B cell (primary cell): ENCODE results near the gene SYNC. TPM values are rescaled to one million over a fixed set of nuclear protein-coding genes. Genes with fewer than 3 reads are reported as not detected.

Source experiments
- ATAC-seq: fragments of 200-7000 bp; cut with Tn5 transposase; one replicate; pipeline ENCODE4 v1.10.0; 2021; ENCODE audit warnings: low read depth, mild to moderate bottlenecking, moderate number of reproducible peaks, moderate library complexity
- CTCF ChIA-PET: fragments of 350-600 bp; sonication (Branson Sonifier 250); formaldehyde crosslinking; loops from one replicate; lab custom pipeline; 2021; ENCODE audit warnings: antibody characterized with exemption, inconsistent platforms; lab: Charles Lee
- POLR2A ChIA-PET: fragments of 350-600 bp; sonication (Branson Sonifier 250); formaldehyde crosslinking; loops from one replicate; lab custom pipeline; 2021; ENCODE audit warnings: antibody characterized with exemption; lab: Charles Lee
- DNase-seq: peaks from one replicate; pipeline ENCODE4 v3.0.0; 2013
- H2AFZ ChIP-seq: 2 replicates; pipeline ENCODE4 v1.6.1; 2012; ENCODE audit warnings: mild to moderate bottlenecking, low read depth, low read length; ENCODE audit not compliant: insufficient read depth, poor library complexity, severe bottlenecking
- H3K27ac ChIP-seq, 2 donors: 1 replicate in 1 of 2; 2 replicates in 1 of 2; pipeline ENCODE4 v1.5.1; 2012 to 2013; ENCODE audit warnings: low read length in 2 of 2, mild to moderate bottlenecking in 2 of 2, moderate library complexity in 1 of 2
- H3K27me3 ChIP-seq, 4 experiments: fragments of 200-600 bp in 1 of 4; sonication (generic) in 1 of 4; replicated peaks in 1 of 4; 1 replicate in 2 of 4; 2 replicates in 2 of 4; pipeline versions ENCODE4 v1.6.1 to v1.7.0; 2013 to 2016; ENCODE audit warnings: low read length in 3 of 4, mild to moderate bottlenecking in 2 of 4, mixed read lengths in 1 of 4, moderate library complexity in 1 of 4; ENCODE audit not compliant: insufficient read depth in 4 of 4, control insufficient read depth in 3 of 4; ENCODE audit errors: control extremely low read depth in 1 of 4
- H3K36me3 ChIP-seq, 2 experiments: replicated peaks in 1 of 2; 1 replicate in 1 of 2; 2 replicates in 1 of 2; pipeline versions ENCODE4 v1.6.1 to v1.7.1; 2013; ENCODE audit warnings: low read length in 1 of 2; ENCODE audit not compliant: insufficient read depth in 2 of 2, control insufficient read depth in 1 of 2; ENCODE audit errors: control extremely low read depth in 1 of 2, extremely low read depth in 1 of 2
- H3K4me1 ChIP-seq, 2 donors: fragments of 200-600 bp in 1 of 2; sonication (generic) in 1 of 2; 1 replicate in 1 of 2; 2 replicates in 1 of 2; pipeline versions ENCODE4 v1.5.1 to v1.6.1; 2013 to 2017; ENCODE audit warnings: low read length in 2 of 2; ENCODE audit not compliant: control insufficient read depth in 2 of 2, insufficient read depth in 2 of 2
- H3K4me2 ChIP-seq: replicated peaks from 2 replicates; pipeline ENCODE3; 2012; ENCODE audit warnings: mild to moderate bottlenecking, low read depth, low read length; ENCODE audit not compliant: poor library complexity, severe bottlenecking
- H3K4me3 ChIP-seq, 5 experiments: fragments of 200-600 bp in 1 of 5; sonication (generic) in 1 of 5; 1 replicate in 3 of 5; 2 replicates in 2 of 5; pipeline versions ENCODE4 v1.5.1 to v1.7.0; 2011 to 2016; ENCODE audit warnings: low read length in 4 of 5, mild to moderate bottlenecking in 4 of 5, low read depth in 2 of 5, control low read depth in 1 of 5, moderate library complexity in 1 of 5; ENCODE audit not compliant: insufficient read depth in 1 of 5; ENCODE audit errors: control extremely low read depth in 1 of 5, extremely low read depth in 1 of 5
- H3K79me2 ChIP-seq: fragments of 200-600 bp; sonication (generic); one replicate; pipeline ENCODE4 v1.6.0; 2016; ENCODE audit warnings: low read length; ENCODE audit not compliant: control insufficient read depth, insufficient read depth
- H3K9ac ChIP-seq: fragments of 200-600 bp; sonication (generic); 2 replicates; pipeline ENCODE4 v1.6.1; 2017; ENCODE audit warnings: mild to moderate bottlenecking, low read length, moderate library complexity
- H3K9me3 ChIP-seq, 3 donors: one replicate each; pipeline versions ENCODE4 v1.6.1 to v1.7.1; 2013; ENCODE audit warnings: low read length in 2 of 3; ENCODE audit not compliant: control insufficient read depth in 2 of 3, insufficient read depth in 1 of 3; ENCODE audit errors: control extremely low read depth in 1 of 3
- H4K20me1 ChIP-seq: 2 replicates; pipeline ENCODE4 v1.6.0; 2012; ENCODE audit warnings: mild to moderate bottlenecking, low read length; ENCODE audit not compliant: insufficient read depth, control insufficient read depth, poor library complexity, severe bottlenecking
- H3K27ac Mint-ChIP-seq: one replicate; pipeline ENCODE4 v1.8.0; 2021; ENCODE audit warnings: mixed read lengths
- H3K27me3 Mint-ChIP-seq: one replicate; pipeline ENCODE4 v1.8.0; 2021; ENCODE audit warnings: mixed read lengths
- H3K4me1 Mint-ChIP-seq: one replicate; pipeline ENCODE4 v1.8.0; 2021; ENCODE audit warnings: mixed read lengths
- H3K4me3 Mint-ChIP-seq: one replicate; pipeline ENCODE4 v1.8.0; 2021; ENCODE audit warnings: mixed read lengths
- H3K9me3 Mint-ChIP-seq: one replicate; pipeline ENCODE4 v1.8.0; 2022; ENCODE audit warnings: mixed read lengths; ENCODE audit not compliant: insufficient read depth
- CTCF ChIP-seq: fragments of 200-600 bp; IDR thresholded peaks from one replicate; pipeline ENCODE4 v1.8.0; 2022; ENCODE audit warnings: antibody characterized with exemption, mild to moderate bottlenecking
- EZH2 ChIP-seq: IDR thresholded peaks from 2 replicates; pipeline ENCODE4 v1.6.1; 2012; ENCODE audit warnings: borderline replicate concordance, low read depth, mild to moderate bottlenecking, moderate library complexity, low read length; ENCODE audit not compliant: insufficient read depth, poor library complexity, severe bottlenecking
- whole genome bisulfite sequencing: methylation state at CpG from one replicate; pipeline ENCODE4 v1.1.5; 2013; ENCODE audit warnings: missing lambda C conversion rate; ENCODE audit not compliant: insufficient coverage; 5-methylcytosine and 5-hydroxymethylcytosine counted together
- intact Hi-C: fragments of 100-400 bp; cut with micrococcal nuclease; formaldehyde crosslinking; loops from one replicate; pipeline ENCODE4 v1.10.0; 2022
- polyA plus RNA-seq: library from polyadenylated mRNA; depleted of rRNA; stranded (reverse); fragments of >200 nt; gene quantifications from 2 replicates; pipeline ENCODE4 v1.2.3, GENCODE V29; 2012
- total RNA-seq, 2 donors: library from RNA; stranded (reverse); fragments of 120-200 nt in 1 of 2; gene quantifications; 1 replicate in 1 of 2; 2 replicates in 1 of 2; pipeline versions ENCODE4 v1.2.3 to v1.2.4, GENCODE V29; 2013 to 2022

Gene SYNC
- total and polyA plus RNA-seq, 2 donors (not counting 1 experiment from before 2014, with no cell fraction given): not detected

- H3K4me1 ChIP-seq: peaks cover 0 to 6% of the 10 kb centered on the region in 2 donors
- TF ChIP-seq EZH2 (no peak), CTCF (no peak)
- H3K27me3 ChIP-seq: peaks cover 0 to 27% (median 6%) of the 10 kb centered on the region in 4 experiments
- no peaks in the 10 kb centered on the region for H3K36me3 ChIP-seq
- Mint-ChIP-seq H3K4me3 (no peak overlapping the region), H3K27me3 (peaks cover 20% of the 10 kb centered on the region), H3K9me3 (no peaks in the 10 kb centered on the region), H3K27ac (no peak overlapping the region), H3K4me1 (peaks cover 4% of the 10 kb centered on the region)
- no peak overlapping the region for H3K27ac ChIP-seq
- H3K9ac ChIP-seq: no peak overlapping the region
- ATAC-seq (no peak), DNase-seq (no peak)
- H2AFZ ChIP-seq: no peak overlapping the region
- intact Hi-C loops: no loop called here
- ChIA-PET POLR2A (no interaction called here), CTCF (no interaction called here)
- WGBS: 93% methylated on average over 1 of the region's 1 CpG
- H3K79me2 ChIP-seq: no peaks in the 10 kb centered on the region
- H4K20me1 ChIP-seq: no peaks in the 10 kb centered on the region
- peaks cover 0 to 6% (median 0%) of the 10 kb centered on the region in 3 donors for H3K9me3 ChIP-seq
- H3K4me2 ChIP-seq: no peak overlapping the region
- H3K4me3 ChIP-seq: no peak overlapping the region
Observed at GRCh38 chr1:32718527-32718926, 16.0 kb upstream of the SYNC start.

GRCh38 chr1:32718036-32718435 is 15.5 kb upstream of the SYNC start:
- Mint-ChIP-seq H3K4me1 (peaks cover 4% of the 10 kb centered on the region), H3K9me3 (no peaks in the 10 kb centered on the region), H3K4me3 (no peak overlapping the region), H3K27me3 (peaks cover 20% of the 10 kb centered on the region), H3K27ac (no peak overlapping the region)
- no peak overlapping the region for H3K9ac ChIP-seq
- no peak overlapping the region for H3K4me3 ChIP-seq
- no peak overlapping the region for H2AFZ ChIP-seq
- H3K9me3 ChIP-seq: peaks cover 0 to 6% (median 0%) of the 10 kb centered on the region in 3 donors
- TF ChIP-seq EZH2 (no peak), CTCF (no peak)
- ATAC-seq (no peak), DNase-seq (no peak)
- no peaks in the 10 kb centered on the region for H3K36me3 ChIP-seq
- no peak overlapping the region for H3K4me2 ChIP-seq
- intact Hi-C loops: no loop called here
- CTCF ChIA-PET: no interaction called here
- WGBS: no CpG with 5 or more reads among the region's 2 CpGs
- H3K27me3 ChIP-seq: peaks cover 0 to 27% (median 6%) of the 10 kb centered on the region in 4 experiments
- no peak overlapping the region for H3K27ac ChIP-seq
- no peaks in the 10 kb centered on the region for H4K20me1 ChIP-seq
- no peaks in the 10 kb centered on the region for H3K79me2 ChIP-seq
- peaks cover 0 to 6% of the 10 kb centered on the region in 2 donors for H3K4me1 ChIP-seq
- POLR2A ChIA-PET: no interaction called here
